Astrocyte (in vitro differentiated cells and primary cell): ENCODE measurements around the gene PCDHGB6. TPM values are rescaled to one million over a fixed set of nuclear protein-coding genes. Genes with fewer than 3 reads are reported as not detected.

Source experiments
- DNase-seq: peaks from one replicate; pipeline ENCODE4 v3.0.0-alpha.2; 2010; ENCODE audit warnings: low read depth
- FAIRE-seq: peaks from 2 replicates; lab custom pipeline; 2011; peaks lifted over from hg19 to GRCh38; lab: Jason Lieb, UNC
- H2AFZ ChIP-seq: 2 replicates; pipeline ENCODE4 v1.6.0; 2012; ENCODE audit warnings: low read depth, low read length, inconsistent platforms
- H3K27ac ChIP-seq: 2 replicates; pipeline ENCODE4 v1.5.1; 2011; ENCODE audit warnings: low read depth, low read length, inconsistent platforms
- H3K27me3 ChIP-seq: 2 replicates; pipeline ENCODE4 v1.6.0; 2011; ENCODE audit warnings: low read length, inconsistent platforms; ENCODE audit not compliant: insufficient read depth
- H3K36me3 ChIP-seq: 2 replicates; pipeline ENCODE4 v1.5.1; 2011; ENCODE audit warnings: low read length, inconsistent platforms; ENCODE audit not compliant: insufficient read depth
- H3K4me1 ChIP-seq: 2 replicates; pipeline ENCODE4 v1.5.1; 2011; ENCODE audit warnings: low read length, inconsistent platforms; ENCODE audit not compliant: insufficient read depth
- H3K4me2 ChIP-seq: 2 replicates; pipeline ENCODE4 v1.6.0; 2012; ENCODE audit warnings: low read length, inconsistent platforms
- H3K4me3 ChIP-seq: 2 replicates; pipeline ENCODE4 v1.5.1; 2011; ENCODE audit warnings: low read depth, mild to moderate bottlenecking, low read length, inconsistent platforms; ENCODE audit not compliant: insufficient read depth
- H3K79me2 ChIP-seq: 2 replicates; pipeline ENCODE4 v1.6.0; 2012; ENCODE audit warnings: mild to moderate bottlenecking, low read length, inconsistent platforms; ENCODE audit not compliant: insufficient read depth
- H3K9ac ChIP-seq: 2 replicates; pipeline ENCODE4 v1.6.0; 2012; ENCODE audit warnings: mild to moderate bottlenecking, low read length, inconsistent platforms
- H3K9me3 ChIP-seq: 2 replicates; pipeline ENCODE4 v1.5.1; 2012; ENCODE audit warnings: low read depth, mild to moderate bottlenecking, low read length, inconsistent platforms; ENCODE audit not compliant: insufficient read depth
- H4K20me1 ChIP-seq: 2 replicates; pipeline ENCODE4 v1.6.0; 2012; ENCODE audit warnings: low read length, inconsistent platforms; ENCODE audit not compliant: insufficient read depth
- H3K27ac Mint-ChIP-seq: one replicate; pipeline ENCODE4 v1.8.0; 2021; ENCODE audit warnings: mild to moderate bottlenecking, mixed read lengths; ENCODE audit not compliant: unreplicated experiment
- H3K27me3 Mint-ChIP-seq: one replicate; pipeline ENCODE4 v1.8.0; 2021; ENCODE audit warnings: low read depth, mixed read lengths; ENCODE audit not compliant: unreplicated experiment
- H3K36me3 Mint-ChIP-seq: one replicate; pipeline ENCODE4 v1.8.0; 2021; ENCODE audit warnings: low read depth, mixed read lengths; ENCODE audit not compliant: unreplicated experiment
- H3K4me1 Mint-ChIP-seq: one replicate; pipeline ENCODE4 v1.8.0; 2021; ENCODE audit warnings: low read depth, mixed read lengths; ENCODE audit not compliant: unreplicated experiment
- H3K4me3 Mint-ChIP-seq: one replicate; pipeline ENCODE4 v1.8.0; 2021; ENCODE audit warnings: mild to moderate bottlenecking, moderate library complexity, mixed read lengths; ENCODE audit not compliant: unreplicated experiment
- H3K9me3 Mint-ChIP-seq: one replicate; pipeline ENCODE4 v1.8.0; 2021; ENCODE audit warnings: mild to moderate bottlenecking, mixed read lengths; ENCODE audit not compliant: unreplicated experiment
- CTCF ChIP-seq: IDR thresholded peaks from 2 replicates; pipeline ENCODE4 v1.5.1; 2011; ENCODE audit warnings: low read depth, mild to moderate bottlenecking, inconsistent platforms, low read length, moderate library complexity; ENCODE audit not compliant: insufficient read depth
- EZH2 ChIP-seq: IDR thresholded peaks from 2 replicates; pipeline ENCODE4 v1.6.1; 2012; ENCODE audit warnings: mild to moderate bottlenecking, low read length, inconsistent platforms; ENCODE audit not compliant: insufficient read depth
- total RNA-seq: library from RNA; stranded (reverse); gene quantifications from 2 replicates; pipeline ENCODE4 v1.2.1, GENCODE V29; 2021

PCDHGB6 gene
- total RNA-seq, 1 donor from 2014 or later, result 18.4 TPM

GRCh38 chr5:141420855-141421488, 13.2 kb downstream of the PCDHGB6 start, which contains the start of gene PCDHGA11:
Gene PCDHGA11 (plus strand): TSS chr5:141421051. CDS start chr5:141421228, 177 bp downstream.
- Histone ChIP-seq H3K9ac (peak within 1 kb of the TSS; percentile 71), H3K36me3 (no peaks in the 10 kb centered on the region), H3K4me1 (no peaks in the 10 kb centered on the region), H3K27ac (peak within 1 kb of the TSS; percentile 34), H3K4me3 (peak within 1 kb of the TSS; percentile 56), H3K9me3 (peaks cover 51% of the 10 kb centered on the region), H2AFZ (peak within 1 kb of the TSS; percentile 43), H3K79me2 (peaks cover 8% of the 10 kb centered on the region), H3K27me3 (no peaks in the 10 kb centered on the region), H4K20me1 (no peaks in the 10 kb centered on the region), H3K4me2 (peak within 1 kb of the TSS; percentile 80)
- DNase-seq (peak; percentile 38), FAIRE-seq (no peak)
- H3K4me3 Mint-ChIP-seq, result peak within 1 kb of the TSS; percentile 78
- H3K4me1 Mint-ChIP-seq, result peaks cover 10% of the 10 kb centered on the region
- peak within 1 kb of the TSS; percentile 1 for H3K27ac Mint-ChIP-seq
- TF ChIP-seq EZH2 (no peak), CTCF (peak; percentile 61)
- peaks cover 56% of the 10 kb centered on the region for H3K36me3 Mint-ChIP-seq
- H3K9me3 Mint-ChIP-seq, result peaks cover 39% of the 10 kb centered on the region
- no peaks in the 10 kb centered on the region for H3K27me3 Mint-ChIP-seq

- peak overlapping the region; percentile 1 for H3K27ac Mint-ChIP-seq
- H3K4me1 ChIP-seq, result no peaks in the 10 kb centered on the region
- peak overlapping the region; percentile 34 for H3K27ac ChIP-seq
- no peaks in the 10 kb centered on the region for H3K27me3 Mint-ChIP-seq
- DNase-seq (no peak), FAIRE-seq (no peak)
- H3K4me1 Mint-ChIP-seq, result peaks cover 7% of the 10 kb centered on the region
- no peaks in the 10 kb centered on the region for H3K36me3 ChIP-seq
- H2AFZ ChIP-seq, result peak overlapping the region; percentile 43
- peaks cover 61% of the 10 kb centered on the region for H3K36me3 Mint-ChIP-seq
- TF ChIP-seq CTCF (no peak), EZH2 (no peak)
- peaks cover 8% of the 10 kb centered on the region for H3K79me2 ChIP-seq
- no peaks in the 10 kb centered on the region for H4K20me1 ChIP-seq
- H3K27me3 ChIP-seq, result no peaks in the 10 kb centered on the region
- H3K9ac ChIP-seq, result peak overlapping the region; percentile 71
- H3K9me3 Mint-ChIP-seq, result peaks cover 40% of the 10 kb centered on the region
- H3K9me3 ChIP-seq, result peaks cover 54% of the 10 kb centered on the region
- H3K4me3 Mint-ChIP-seq, result peak overlapping the region; percentile 78
- peak overlapping the region; percentile 80 for H3K4me2 ChIP-seq
- peak overlapping the region; percentile 56 for H3K4me3 ChIP-seq
Measured at GRCh38 chr5:141421489-141421855, 13.7 kb downstream of the PCDHGB6 start.

GRCh38 chr5:141422742-141423291, 15.0 kb downstream of the PCDHGB6 start:
- Histone ChIP-seq H3K27ac (no peak overlapping the region), H3K9me3 (peaks cover 67% of the 10 kb centered on the region), H3K4me1 (no peaks in the 10 kb centered on the region), H3K27me3 (no peaks in the 10 kb centered on the region), H2AFZ (no peak overlapping the region), H4K20me1 (no peaks in the 10 kb centered on the region), H3K9ac (no peak overlapping the region), H3K4me2 (no peak overlapping the region), H3K36me3 (no peaks in the 10 kb centered on the region), H3K4me3 (no peak overlapping the region), H3K79me2 (peaks cover 8% of the 10 kb centered on the region)
- DNase-seq, result no peak
- no peak overlapping the region for H3K27ac Mint-ChIP-seq
- H3K4me3 Mint-ChIP-seq, result no peak overlapping the region
- no peak for FAIRE-seq
- no peaks in the 10 kb centered on the region for H3K27me3 Mint-ChIP-seq
- peaks cover 4% of the 10 kb centered on the region for H3K4me1 Mint-ChIP-seq
- no peak for TF ChIP-seq CTCF
- TF ChIP-seq EZH2, result no peak
- peaks cover 69% of the 10 kb centered on the region for H3K36me3 Mint-ChIP-seq
- H3K9me3 Mint-ChIP-seq, result peaks cover 47% of the 10 kb centered on the region
